Karpas-422 (cell line): Measurements from ENCODE around the gene MUC2. TPM values are rescaled to one million over a fixed set of nuclear protein-coding genes. Genes with fewer than 3 reads are reported as not detected.

Experiments used
- DNase-seq: peaks from one replicate; pipeline ENCODE4 v3.0.0-alpha.2; 2015
- H2AFZ ChIP-seq: fragments of 200-600 bp; sonication (generic); 2 replicates; pipeline ENCODE4 v1.6.1; 2014; ENCODE audit warnings: antibody characterized with exemption, low read length, mixed read lengths
- H3K27ac ChIP-seq: fragments of 200-600 bp; sonication (generic); 2 replicates; pipeline ENCODE4 v1.5.1; 2014; ENCODE audit warnings: mild to moderate bottlenecking, low read length, moderate library complexity
- H3K27me3 ChIP-seq: fragments of 200-600 bp; sonication (generic); 2 replicates; pipeline ENCODE4 v1.6.1; 2014; ENCODE audit warnings: low read length, mixed read lengths
- H3K36me3 ChIP-seq: fragments of 200-600 bp; sonication (generic); 2 replicates; pipeline ENCODE4 v1.6.1; 2014; ENCODE audit warnings: low read length, mixed read lengths; ENCODE audit not compliant: insufficient read depth
- H3K4me1 ChIP-seq: fragments of 200-600 bp; sonication (generic); 2 replicates; pipeline ENCODE4 v1.6.1; 2014; ENCODE audit warnings: mild to moderate bottlenecking, low read length, mixed read lengths
- H3K4me2 ChIP-seq: fragments of 200-600 bp; sonication (generic); 2 replicates; pipeline ENCODE4 v1.6.1; 2014; ENCODE audit warnings: low read length, low read depth, mild to moderate bottlenecking; ENCODE audit not compliant: poor library complexity, severe bottlenecking
- H3K4me3 ChIP-seq: fragments of 200-600 bp; sonication (generic); 2 replicates; pipeline ENCODE4 v1.5.1; 2014; ENCODE audit warnings: mild to moderate bottlenecking, antibody characterized with exemption, low read length, mixed read lengths
- H3K79me2 ChIP-seq: fragments of 200-600 bp; sonication (generic); 2 replicates; pipeline ENCODE4 v1.6.1; 2014; ENCODE audit warnings: mild to moderate bottlenecking, low read length, mixed read lengths
- H3K9ac ChIP-seq: fragments of 200-600 bp; sonication (generic); 2 replicates; pipeline ENCODE4 v1.6.0; 2014; ENCODE audit warnings: low read length
- H3K9me2 ChIP-seq: fragments of 200-600 bp; sonication (generic), shearing (Covaris generic); replicated peaks from 2 replicates; pipeline ENCODE4 v1.6.0; 2014; ENCODE audit warnings: mild to moderate bottlenecking, low read length, moderate library complexity; ENCODE audit not compliant: insufficient read depth
- H3K9me3 ChIP-seq: fragments of 300-700, 200-600 bp; sonication (generic); 2 replicates; pipeline ENCODE4 v1.6.1; 2014; ENCODE audit warnings: low read length, mixed read lengths
- H4K20me1 ChIP-seq: fragments of 200-600 bp; sonication (generic); 2 replicates; pipeline ENCODE4 v1.6.1; 2014; ENCODE audit warnings: mild to moderate bottlenecking, antibody characterized with exemption, low read length, low read depth; ENCODE audit not compliant: insufficient read depth
- total RNA-seq: library from RNA; depleted of rRNA; stranded (reverse); fragments of >200 nt; shearing (Covaris generic); gene quantifications from 2 replicates; pipeline ENCODE4 v1.2.3, GENCODE V29; 2014; ENCODE audit warnings: low replicate concordance

MUC2 gene
- total RNA-seq, 1 experiment from 2014 or later: not detected

GRCh38 chr11:1059759-1060158 is 14.9 kb upstream of the MUC2 start:
- Histone ChIP-seq H3K9me3 (no peaks in the 10 kb centered on the region), H2AFZ (no peak overlapping the region), H3K27ac (no peak overlapping the region), H3K9me2 (no peaks in the 10 kb centered on the region), H3K4me2 (no peak overlapping the region), H3K27me3 (no peaks in the 10 kb centered on the region), H3K79me2 (no peaks in the 10 kb centered on the region), H4K20me1 (no peaks in the 10 kb centered on the region), H3K36me3 (no peaks in the 10 kb centered on the region), H3K9ac (no peak overlapping the region), H3K4me1 (peaks cover 7% of the 10 kb centered on the region), H3K4me3 (no peak overlapping the region)
- DNase-seq: no peak

- H3K79me2 ChIP-seq: no peaks in the 10 kb centered on the region
- no peaks in the 10 kb centered on the region for H3K9me3 ChIP-seq
- no peak overlapping the region for H3K9ac ChIP-seq
- H3K9me2 ChIP-seq: no peaks in the 10 kb centered on the region
- H4K20me1 ChIP-seq: no peaks in the 10 kb centered on the region
- H3K27me3 ChIP-seq: no peaks in the 10 kb centered on the region
- H3K4me1 ChIP-seq: peaks cover 7% of the 10 kb centered on the region
- no peak overlapping the region for H2AFZ ChIP-seq
- H3K4me2 ChIP-seq: no peak overlapping the region
- no peak for DNase-seq
- no peak overlapping the region for H3K27ac ChIP-seq
- H3K36me3 ChIP-seq: no peaks in the 10 kb centered on the region
- no peak overlapping the region for H3K4me3 ChIP-seq
Measured at GRCh38 chr11:1060410-1060809, 14.3 kb upstream of the MUC2 start.

GRCh38 chr11:1060852-1061616 is 13.6 kb upstream of the MUC2 start:
- H3K27ac ChIP-seq: no peak overlapping the region
- H3K79me2 ChIP-seq: no peaks in the 10 kb centered on the region
- H3K36me3 ChIP-seq: no peaks in the 10 kb centered on the region
- H3K4me2 ChIP-seq: no peak overlapping the region
- H3K9me2 ChIP-seq: no peaks in the 10 kb centered on the region
- no peak overlapping the region for H3K4me3 ChIP-seq
- no peak overlapping the region for H3K9ac ChIP-seq
- peaks cover 7% of the 10 kb centered on the region for H3K4me1 ChIP-seq
- H4K20me1 ChIP-seq: no peaks in the 10 kb centered on the region
- no peaks in the 10 kb centered on the region for H3K27me3 ChIP-seq
- DNase-seq: peak; percentile 50
- H2AFZ ChIP-seq: 0 out of 2 replicates have a peak overlapping the region, but pooled peaks have one; percentile 82
- no peaks in the 10 kb centered on the region for H3K9me3 ChIP-seq

GRCh38 chr11:1062075-1062820 is 12.4 kb upstream of the MUC2 start:
- Histone ChIP-seq H3K27me3 (no peaks in the 10 kb centered on the region), H3K9me2 (no peaks in the 10 kb centered on the region), H3K9ac (no peak overlapping the region), H3K36me3 (no peaks in the 10 kb centered on the region), H2AFZ (no peak overlapping the region), H3K9me3 (no peaks in the 10 kb centered on the region), H3K4me2 (no peak overlapping the region), H3K4me3 (no peak overlapping the region), H3K27ac (no peak overlapping the region), H4K20me1 (no peaks in the 10 kb centered on the region), H3K4me1 (peaks cover 7% of the 10 kb centered on the region), H3K79me2 (no peaks in the 10 kb centered on the region)
- no peak for DNase-seq

- Histone ChIP-seq H4K20me1 (no peaks in the 10 kb centered on the region), H3K27ac (no peak overlapping the region), H3K9ac (no peak overlapping the region), H3K9me3 (no peaks in the 10 kb centered on the region), H3K36me3 (no peaks in the 10 kb centered on the region), H3K4me3 (no peak overlapping the region), H2AFZ (no peak overlapping the region), H3K79me2 (no peaks in the 10 kb centered on the region), H3K4me2 (no peak overlapping the region), H3K9me2 (no peaks in the 10 kb centered on the region), H3K4me1 (peaks cover 7% of the 10 kb centered on the region), H3K27me3 (no peaks in the 10 kb centered on the region)
- no peak for DNase-seq
Measured at GRCh38 chr11:1064167-1064566, 10.5 kb upstream of the MUC2 start.

DNA sequence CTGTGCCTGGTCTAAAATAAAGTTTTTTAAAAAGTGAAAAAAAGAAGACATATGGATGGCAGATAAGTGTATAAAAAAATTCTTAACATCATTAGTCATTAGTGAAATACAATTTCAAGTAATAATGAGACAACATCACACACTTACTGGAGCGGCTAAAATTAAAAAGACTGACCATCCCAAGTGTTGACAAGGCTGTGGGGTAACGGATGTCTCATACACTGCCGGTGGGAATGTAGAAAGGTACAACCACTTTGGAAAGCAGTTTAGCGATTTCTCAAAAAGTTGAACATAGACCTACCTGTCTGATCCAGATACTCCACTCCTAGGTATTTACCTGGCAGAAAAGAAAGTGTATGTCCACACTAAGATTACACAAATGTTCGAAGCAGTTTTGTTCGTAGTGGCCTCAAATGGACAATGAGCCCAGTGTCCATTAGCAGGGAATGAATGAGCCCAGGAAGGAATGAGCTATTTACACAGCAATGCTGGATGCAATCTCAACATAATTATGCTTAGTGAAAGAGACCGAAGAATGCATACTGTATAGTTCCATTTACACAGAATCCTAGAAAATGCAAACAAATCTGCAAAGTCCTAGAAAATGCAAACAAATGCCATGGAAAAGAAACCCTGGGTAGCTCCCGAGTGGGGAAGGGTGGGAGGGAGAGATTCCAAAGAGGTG is 6.7 kb upstream of the MUC2 start:
- Histone ChIP-seq H3K4me2 (no peak overlapping the region), H4K20me1 (no peaks in the 10 kb centered on the region), H3K79me2 (no peaks in the 10 kb centered on the region), H3K4me1 (peaks cover 4% of the 10 kb centered on the region; the same call in 1 of the 2 replicates), H3K27ac (no peak overlapping the region), H2AFZ (no peak overlapping the region), H3K36me3 (no peaks in the 10 kb centered on the region), H3K4me3 (no peak overlapping the region), H3K9ac (no peak overlapping the region), H3K9me2 (no peaks in the 10 kb centered on the region), H3K9me3 (no peaks in the 10 kb centered on the region), H3K27me3 (no peaks in the 10 kb centered on the region)
- DNase-seq: no peak

- no peak for DNase-seq
Measured at GRCh38 chr11:1069740-1070139, 4.9 kb upstream of the MUC2 start.

More at GRCh38 chr11:1069740-1070139, 4.9 kb upstream of the MUC2 start:
- Histone ChIP-seq H3K79me2 (no peaks in the 10 kb centered on the region), H4K20me1 (no peaks in the 10 kb centered on the region), H3K27ac (no peak overlapping the region), H3K4me3 (no peak overlapping the region), H3K4me1 (no peaks in the 10 kb centered on the region), H3K9me2 (no peaks in the 10 kb centered on the region), H3K9me3 (no peaks in the 10 kb centered on the region), H2AFZ (no peak overlapping the region), H3K27me3 (no peaks in the 10 kb centered on the region), H3K9ac (no peak overlapping the region), H3K4me2 (no peak overlapping the region), H3K36me3 (no peaks in the 10 kb centered on the region)
